AG04449 (cell line): ENCODE measurements around the gene BAHD1.

ENCODE experiments used
- CTCF ChIA-PET: fragments of 350-600 bp; formaldehyde crosslinking; extraction: SDS; loops from one replicate; lab custom pipeline; 2021; ENCODE audit warnings: antibody characterized with exemption; lab: Yijun Ruan, JAX
- POLR2A ChIA-PET: fragments of 400-600, 350-600 bp; formaldehyde crosslinking; extraction: SDS; loops from one replicate; lab custom pipeline; 2020; ENCODE audit warnings: antibody characterized with exemption, inconsistent platforms; lab: Yijun Ruan, JAX
- DNase-seq: peaks from one replicate; pipeline ENCODE4 v3.0.0-alpha.2; 2010; ENCODE audit warnings: low read depth, low spot score
- H3K4me3 ChIP-seq: 2 replicates; pipeline ENCODE4 v1.5.1; 2011; ENCODE audit warnings: low read depth, mild to moderate bottlenecking, control low read depth, low read length
- CTCF ChIP-seq: IDR thresholded peaks from one replicate; pipeline ENCODE4 v1.5.1; 2011; ENCODE audit warnings: mild to moderate bottlenecking, moderate library complexity, low read length, control low read depth, inconsistent platforms; ENCODE audit not compliant: insufficient read depth; ENCODE audit errors: missing control alignments

Gene BAHD1

GRCh38 chr15:40440743-40441564 is at the start of gene BAHD1:
Gene BAHD1, plus strand, starts transcription at chr15:40440953. Its CDS starts 17,512 bp downstream, at chr15:40458465.
- peak; percentile 23 for TF ChIP-seq CTCF
- ChIA-PET POLR2A (no interaction called here), CTCF (interaction anchor here (1.2 to 4.8 kb wide), 7 partner anchors 10 to 161 kb away, joined by 3 to 25 read pairs (median 3); partner anchors contain the start of gene CHST14)
- peak within 1 kb of the TSS; percentile 67 for H3K4me3 ChIP-seq
- peak; percentile 49 for DNase-seq

GRCh38 chr15:40392986-40393948 is 47.5 kb upstream of the BAHD1 start:
- ChIA-PET POLR2A (interaction anchor here (0.6 kb wide), 1 partner anchor 550 kb away, joined by 3 read pairs; no protein-coding TSS in a partner anchor), CTCF (interaction anchor here (0.9 to 1.1 kb wide), 2 partner anchors 13 to 24 kb away, joined by 3 to 4 read pairs; no protein-coding TSS in a partner anchor)
- H3K4me3 ChIP-seq: no peak overlapping the region
- no peak for TF ChIP-seq CTCF
- DNase-seq: no peak

GRCh38 chr15:40397688-40398412 is 42.9 kb upstream of the BAHD1 start:
- TF ChIP-seq CTCF: no peak
- ChIA-PET CTCF (interaction anchor here (0.6 to 1.5 kb wide), 14 partner anchors 8 to 180 kb away, joined by 3 to 5 read pairs (median 3); no protein-coding TSS in a partner anchor), POLR2A (interaction anchor here (1.5 kb wide), 1 partner anchor 15 kb away, joined by 4 read pairs; the partner anchor contains the start of gene KNSTRN)
- H3K4me3 ChIP-seq: no peak overlapping the region
- no peak for DNase-seq

GRCh38 chr15:40398413-40398873 is 42.3 kb upstream of the BAHD1 start:
- POLR2A ChIA-PET: no interaction called here
- CTCF ChIA-PET: interaction anchor here (0.9 to 1.5 kb wide), 7 partner anchors 9 to 77 kb away, joined by 3 to 4 read pairs (median 3); no protein-coding TSS in a partner anchor
- DNase-seq: no peak
- TF ChIP-seq CTCF: no peak
- H3K4me3 ChIP-seq: no peak overlapping the region

GRCh38 chr15:40399370-40399769 is 41.4 kb upstream of the BAHD1 start:
- ChIA-PET POLR2A (no interaction called here), CTCF (interaction anchor here (0.5 to 1.1 kb wide), 4 partner anchors 15 to 190 kb away, joined by 3 read pairs; no protein-coding TSS in a partner anchor)
- no peak for TF ChIP-seq CTCF
- no peak for DNase-seq
- no peak overlapping the region for H3K4me3 ChIP-seq
